Adrenal gland (tissue), 12 donors: ENCODE results near the gene ABHD16B. TPM values are rescaled to one million over a fixed set of nuclear protein-coding genes. Genes with fewer than 3 reads are reported as not detected.

Source experiments
- DNase-seq, 7 donors: peaks; one replicate each; pipeline ENCODE4 v3.0.0-alpha.2; 2019 to 2020
- H3K27ac ChIP-seq, 5 donors: fragments of 200-600 bp; sonication (generic) in 4 of 5; 1 replicate in 3 of 5; 2 replicates in 2 of 5; pipeline versions ENCODE4 v1.5.1 to v1.8.0; 2016 to 2020; ENCODE audit warnings: mild to moderate bottlenecking in 1 of 5
- H3K27me3 ChIP-seq: fragments of 200-600 bp; 2 replicates; pipeline ENCODE4 v1.8.0; 2021
- H3K36me3 ChIP-seq, 2 donors: fragments of 200-600 bp; replicated peaks in 1 of 2; 1 replicate in 1 of 2; 2 replicates in 1 of 2; pipeline versions ENCODE4 v1.5.1 to v1.8.0; 2018 to 2022
- H3K4me1 ChIP-seq, 2 donors: fragments of 200-600 bp; replicated peaks in 1 of 2; 1 replicate in 1 of 2; 2 replicates in 1 of 2; pipeline versions ENCODE4 v1.5.1 to v1.8.0; 2018 to 2021
- H3K4me3 ChIP-seq, 4 donors: fragments of 200-600 bp; sonication (generic) in 3 of 4; one replicate each; pipeline ENCODE4 v1.5.1; 2016 to 2018
- H3K9me3 ChIP-seq, 3 donors: fragments of 200-600 bp; sonication (generic) in 1 of 3; replicated peaks in 1 of 3; 1 replicate in 2 of 3; 2 replicates in 1 of 3; pipeline versions ENCODE4 v1.5.1 to v1.8.0; 2016 to 2021
- POLR2A ChIP-seq, 2 donors: fragments of 450-650 bp; IDR thresholded peaks; one replicate each; pipeline ENCODE4 v1.6.1; 2017; ENCODE audit warnings: antibody characterized with exemption in 2 of 2, mild to moderate bottlenecking in 2 of 2, moderate library complexity in 1 of 2
- WGBS, 4 donors: extraction: QIAGEN DNeasy Blood & Tissue Kit in 2 of 4; methylation state at CpG; one replicate each; pipeline versions ENCODE4 v1.1.5 to v1.1.7; 2013 to 2017; 5-methylcytosine and 5-hydroxymethylcytosine counted together
- intact Hi-C, 2 donors: fragments of 100-400 bp; cut with DNase I; formaldehyde crosslinking; loops; one replicate each; pipeline versions ENCODE4 v1.14.1 to v1.15.0; 2022 to 2023
- polyA plus RNA-seq, 3 donors: library from polyadenylated mRNA; stranded (reverse); fragments of 200-250 nt in 2 of 3; fragments of 350-450 nt in 1 of 3; fragmentation: Illumina TruSeq in 1 of 3; extraction: RNeasy Lipid Tissue Mini Kit (QIAGEN cat#74804) in 1 of 3; gene quantifications; one replicate each; pipeline ENCODE4 v1.2.3, GENCODE V29; 2013 to 2014
- total RNA-seq, 9 donors: library from RNA; depleted of rRNA in 4 of 9; stranded (reverse); fragments of >200 nt in 4 of 9; fragments of 120-200 nt in 1 of 9; fragmentation: NEBNext Ultra II Directional in 1 of 9; extraction: Animal tissue kit (Norgen Biotek cat#: 25700) in 1 of 9; gene quantifications; one replicate each; pipeline versions ENCODE4 v1.1.0 to v1.2.4, GENCODE V29; 2013 to 2023
- TF ChIP-seq, protein P1 (sequence below), 6 experiments: fragments of 450-650 bp in 4 of 6; fragments of 200-600 bp in 2 of 6; sonication (generic) in 1 of 6; IDR thresholded peaks; 1 replicate in 5 of 6; 2 replicates in 1 of 6; pipeline versions ENCODE4 v1.5.1 to v1.8.0; 2016 to 2021; ENCODE audit warnings: antibody characterized with exemption in 6 of 6, mild to moderate bottlenecking in 2 of 6, moderate library complexity in 1 of 6
- donor health status: healthy with polysubstance abuse.
- donor health status: Bipolar disorder and iron deficiency.
- donor health status: DM: yes; HTN: yes; CAD: no.
- donor health status: DM: no; HTN: no; CAD: no.
- donor health status: DM: no; HTN: no; CAD: no.
- donor health status: DM: yes; HTN: yes; CAD: no.

Gene ABHD16B
- total and polyA plus RNA-seq, 12 donors: 0.54 to 1.2 TPM; not detected in 10

DNA sequence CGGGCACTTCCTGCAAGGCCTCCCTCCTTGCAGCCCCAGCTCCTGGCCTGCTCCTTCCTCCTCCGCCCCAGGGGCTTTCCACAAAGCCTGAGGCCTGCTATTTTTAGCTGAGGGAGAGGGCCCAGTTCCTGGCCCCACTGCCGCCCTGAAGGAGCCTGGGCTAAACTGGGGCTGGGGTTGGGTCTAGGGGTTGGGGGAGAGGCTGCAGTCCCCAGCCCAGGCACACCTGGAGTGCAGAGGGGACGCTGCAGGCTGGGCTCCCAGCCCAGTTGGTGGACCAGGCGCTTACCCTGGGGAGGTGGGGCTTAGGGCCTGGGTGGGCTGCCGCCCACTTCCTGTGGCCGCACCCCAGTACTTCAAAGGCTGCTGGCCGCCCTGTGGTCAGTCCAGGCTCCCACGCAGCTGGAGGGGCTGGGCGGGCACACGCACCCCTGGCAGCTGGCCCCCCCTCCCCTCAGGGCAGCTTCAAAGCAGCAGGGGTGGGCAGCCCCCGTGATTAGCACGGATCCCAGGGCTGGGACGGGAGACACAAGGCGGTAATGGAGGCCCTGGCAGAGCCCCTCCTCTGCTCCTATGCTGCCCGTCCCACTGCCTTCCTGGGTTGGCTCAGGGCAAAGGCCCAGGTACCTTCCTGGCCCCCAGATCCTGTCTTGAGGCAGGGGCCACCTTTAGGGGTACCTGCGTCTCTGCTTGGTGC is 7.1 kb upstream of the ABHD16B start:
- H3K27me3 ChIP-seq: no peaks in the 10 kb centered on the region
- no peak for TF ChIP-seq POLR2A (IDR thresholded peaks at IDR 0.05)
- TF ChIP-seq, protein P1, sequence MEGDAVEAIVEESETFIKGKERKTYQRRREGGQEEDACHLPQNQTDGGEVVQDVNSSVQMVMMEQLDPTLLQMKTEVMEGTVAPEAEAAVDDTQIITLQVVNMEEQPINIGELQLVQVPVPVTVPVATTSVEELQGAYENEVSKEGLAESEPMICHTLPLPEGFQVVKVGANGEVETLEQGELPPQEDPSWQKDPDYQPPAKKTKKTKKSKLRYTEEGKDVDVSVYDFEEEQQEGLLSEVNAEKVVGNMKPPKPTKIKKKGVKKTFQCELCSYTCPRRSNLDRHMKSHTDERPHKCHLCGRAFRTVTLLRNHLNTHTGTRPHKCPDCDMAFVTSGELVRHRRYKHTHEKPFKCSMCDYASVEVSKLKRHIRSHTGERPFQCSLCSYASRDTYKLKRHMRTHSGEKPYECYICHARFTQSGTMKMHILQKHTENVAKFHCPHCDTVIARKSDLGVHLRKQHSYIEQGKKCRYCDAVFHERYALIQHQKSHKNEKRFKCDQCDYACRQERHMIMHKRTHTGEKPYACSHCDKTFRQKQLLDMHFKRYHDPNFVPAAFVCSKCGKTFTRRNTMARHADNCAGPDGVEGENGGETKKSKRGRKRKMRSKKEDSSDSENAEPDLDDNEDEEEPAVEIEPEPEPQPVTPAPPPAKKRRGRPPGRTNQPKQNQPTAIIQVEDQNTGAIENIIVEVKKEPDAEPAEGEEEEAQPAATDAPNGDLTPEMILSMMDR (IDR thresholded peaks at IDR 0.05): no peak
- peak overlapping the region in 4 of 5 donors; percentile 47 to 79 (median 64) for H3K27ac ChIP-seq
- no peak overlapping the region for H3K4me3 ChIP-seq
- peaks cover 46 to 49% of the 10 kb centered on the region in 2 donors for H3K4me1 ChIP-seq
- WGBS, 4 donors: 28 to 67% (median 50%) methylated on average over 4 to 17 of the region's 17 CpGs
- H3K36me3 ChIP-seq: no peaks in the 10 kb centered on the region
- intact Hi-C loops: loop anchor here in 1 of 2 donors (10.0 kb wide), 1 partner anchor 149 kb away; the partner anchor contains the start of genes ARFRP1 and ZGPAT
- peak in 1 of 7 donors; percentile 20 for DNase-seq
- no peaks in the 10 kb centered on the region for H3K9me3 ChIP-seq

GRCh38 chr20:63854766-63855362 is 6.4 kb upstream of the ABHD16B start:
- DNase-seq: peak in 2 of 7 donors; percentile 37 to 48
- intact Hi-C loops: loop anchor here in 1 of 2 donors (10.0 kb wide), 1 partner anchor 150 kb away; the partner anchor contains the start of genes ARFRP1 and ZGPAT
- TF ChIP-seq POLR2A (IDR thresholded peaks at IDR 0.05): no peak
- TF ChIP-seq, protein P1 (IDR thresholded peaks at IDR 0.05): no peak
- Histone ChIP-seq H3K4me3 (peak overlapping the region in 1 of 4 donors; percentile 22), H3K27ac (peak overlapping the region in 4 of 5 donors; percentile 47 to 79 (median 64)), H3K9me3 (no peaks in the 10 kb centered on the region), H3K36me3 (no peaks in the 10 kb centered on the region), H3K4me1 (peaks cover 50 to 51% of the 10 kb centered on the region in 2 donors), H3K27me3 (no peaks in the 10 kb centered on the region)
- WGBS, 4 donors: 10 to 14% (median 12%) methylated on average over 12 to 26 of the region's 26 CpGs; no CpG with 5 or more reads in 1 of the 4 donors

- intact Hi-C loops: loop anchor here in 1 of 2 donors (10.0 kb wide), 1 partner anchor 151 kb away; the partner anchor contains the start of genes ARFRP1 and ZGPAT
- 36 to 50% (median 37%) methylated on average over 13 to 36 of the region's 36 CpGs; no CpG with 5 or more reads in 1 of the 4 donors for WGBS, 4 donors
- Histone ChIP-seq H3K9me3 (no peaks in the 10 kb centered on the region), H3K27ac (peak overlapping the region in 2 of 5 donors; percentile 73 to 79), H3K27me3 (no peaks in the 10 kb centered on the region), H3K36me3 (no peaks in the 10 kb centered on the region), H3K4me3 (peak overlapping the region in 1 of 4 donors; percentile 22), H3K4me1 (peaks cover 50 to 51% of the 10 kb centered on the region in 2 donors)
- peak in 1 of 7 donors; percentile 30 for DNase-seq
- TF ChIP-seq POLR2A (IDR thresholded peaks at IDR 0.05): no peak
- TF ChIP-seq, protein P1 (IDR thresholded peaks at IDR 0.05): no peak
Measured at GRCh38 chr20:63855363-63856097, 5.8 kb upstream of the ABHD16B start.
